GM10266 (cell line): ENCODE data around the gene TRIM32.

Experiments
- DNase-seq: peaks from one replicate; pipeline ENCODE4 v3.0.0; 2012; ENCODE audit errors: extremely low spot score
- CTCF ChIP-seq: IDR thresholded peaks from 2 replicates; pipeline ENCODE4 v1.5.1; 2012; ENCODE audit warnings: mild to moderate bottlenecking, low read depth; ENCODE audit not compliant: control insufficient read depth, insufficient read depth; ENCODE audit errors: missing control alignments

The TRIM32 gene

GRCh38 chr9:116691607-116692006 is 4.5 kb downstream of the TRIM32 start:
- TF ChIP-seq CTCF, result no peak
- no peak for DNase-seq

GRCh38 chr9:116692616-116693015 is 5.5 kb downstream of the TRIM32 start:
- DNase-seq, result no peak
- TF ChIP-seq CTCF, result no peak

- no peak for DNase-seq
Observed at GRCh38 chr9:116693233-116693731, 6.2 kb downstream of the TRIM32 start.

GRCh38 chr9:116694785-116695291 is 7.7 kb downstream of the TRIM32 start:
- no peak for DNase-seq
- TF ChIP-seq CTCF, result no peak

More at GRCh38 chr9:116693233-116693731, 6.2 kb downstream of the TRIM32 start:
- no peak for TF ChIP-seq CTCF

- TF ChIP-seq CTCF, result no peak
Observed at GRCh38 chr9:116695438-116695837, 8.3 kb downstream of the TRIM32 start.

GRCh38 chr9:116697362-116697761 is 10.3 kb downstream of the TRIM32 start:
- no peak for TF ChIP-seq CTCF
- DNase-seq, result no peak

More at GRCh38 chr9:116695438-116695837, 8.3 kb downstream of the TRIM32 start:
- DNase-seq, result no peak

- TF ChIP-seq CTCF, result no peak
Observed at GRCh38 chr9:116697887-116698286, 10.8 kb downstream of the TRIM32 start.

More at GRCh38 chr9:116697887-116698286, 10.8 kb downstream of the TRIM32 start:
- DNase-seq, result no peak
